ENCODE measurements around the gene PUM1. TPM values are rescaled to one million over a fixed set of nuclear protein-coding genes. Genes with fewer than 3 reads are reported as not detected.

Gene PUM1
- total RNA-seq, 4 donors from 2014 or later: 75.1 to 104 (median 86.4) TPM

GRCh38 chr1:31101147-31101502 is 35.6 kb upstream of the PUM1 start:
- TF ChIP-seq CTCF (IDR thresholded peaks at IDR 0.05; ENCODE audit: low read depth): no peak

- no peak for TF ChIP-seq CTCF (IDR thresholded peaks at IDR 0.05; ENCODE audit: low read depth)
Observed at GRCh38 chr1:31099293-31100032, 33.9 kb upstream of the PUM1 start.

- no peak for TF ChIP-seq CTCF (IDR thresholded peaks at IDR 0.05; ENCODE audit: low read depth)
Observed at GRCh38 chr1:31095985-31096384, 30.5 kb upstream of the PUM1 start.

- no peak for TF ChIP-seq CTCF (IDR thresholded peaks at IDR 0.05; ENCODE audit: low read depth)
Observed at GRCh38 chr1:31095298-31095981, 29.9 kb upstream of the PUM1 start.

- no peak for TF ChIP-seq CTCF (IDR thresholded peaks at IDR 0.05; ENCODE audit: low read depth)
Observed at GRCh38 chr1:31084782-31085569, 19.5 kb upstream of the PUM1 start.

- no peak for TF ChIP-seq CTCF (IDR thresholded peaks at IDR 0.05; ENCODE audit: low read depth)
Observed at GRCh38 chr1:31082385-31082784, 16.9 kb upstream of the PUM1 start.

- no peak for TF ChIP-seq CTCF (IDR thresholded peaks at IDR 0.05; ENCODE audit: low read depth)
Observed at GRCh38 chr1:31073044-31073443, 7.5 kb upstream of the PUM1 start.

All from subcutaneous adipose tissue (tissue), 4 donors.